Right ventricle myocardium inferior (tissue), 1 donor: ENCODE measurements around the gene FOXI2. TPM values are rescaled to one million over a fixed set of nuclear protein-coding genes. Genes with fewer than 3 reads are reported as not detected.
A peak's percentile ranks its signal among the peaks of the same experiment; 100 is the strongest.

Experiments used
- ATAC-seq: fragments of 200-7000 bp; cut with Tn5 transposase; one replicate; pipeline ENCODE4 v1.9.1; 2020; ENCODE audit warnings: mild to moderate bottlenecking, moderate library complexity
- DNase-seq: peaks from one replicate; pipeline ENCODE4 v3.0.0; 2021; ENCODE audit errors: missing footprints
- intact Hi-C: fragments of 100-400 bp; cut with DNase I; formaldehyde crosslinking; loops from one replicate; pipeline ENCODE4 v1.11.0; 2022
- long read RNA-seq: library from polyadenylated mRNA; unstranded; transcript quantifications from one replicate; pipeline ENCODE4 v2.0.0, GENCODE V29; 2021
- total RNA-seq: library from RNA; stranded (reverse); fragmentation: NEBNext Ultra II Directional; extraction: Animal tissue kit (Norgen Biotek cat#: 25700); gene quantifications from one replicate; pipeline ENCODE4 v1.2.1, GENCODE V29; 2021
- donor health status: DM: no; HTN: yes; CAD: no; lungs with severe emphysema.

FOXI2 gene
- not detected for total RNA-seq
- long read RNA-seq, result 0 reads

- DNase-seq (no peak), ATAC-seq (peak; percentile 20)
- intact Hi-C loops, result no loop called here
These were observed at the start of gene FOXI2 for GRCh38 chr10:127736915-127737562. Gene FOXI2, plus strand, starts transcription at chr10:127737185. Its CDS starts 89 bp downstream, at chr10:127737274.

- intact Hi-C loops, result no loop called here
- ATAC-seq, result no peak
- no peak for DNase-seq
These were observed 49.4 kb upstream of the FOXI2 start for GRCh38 chr10:127687548-127687947.

DNA sequence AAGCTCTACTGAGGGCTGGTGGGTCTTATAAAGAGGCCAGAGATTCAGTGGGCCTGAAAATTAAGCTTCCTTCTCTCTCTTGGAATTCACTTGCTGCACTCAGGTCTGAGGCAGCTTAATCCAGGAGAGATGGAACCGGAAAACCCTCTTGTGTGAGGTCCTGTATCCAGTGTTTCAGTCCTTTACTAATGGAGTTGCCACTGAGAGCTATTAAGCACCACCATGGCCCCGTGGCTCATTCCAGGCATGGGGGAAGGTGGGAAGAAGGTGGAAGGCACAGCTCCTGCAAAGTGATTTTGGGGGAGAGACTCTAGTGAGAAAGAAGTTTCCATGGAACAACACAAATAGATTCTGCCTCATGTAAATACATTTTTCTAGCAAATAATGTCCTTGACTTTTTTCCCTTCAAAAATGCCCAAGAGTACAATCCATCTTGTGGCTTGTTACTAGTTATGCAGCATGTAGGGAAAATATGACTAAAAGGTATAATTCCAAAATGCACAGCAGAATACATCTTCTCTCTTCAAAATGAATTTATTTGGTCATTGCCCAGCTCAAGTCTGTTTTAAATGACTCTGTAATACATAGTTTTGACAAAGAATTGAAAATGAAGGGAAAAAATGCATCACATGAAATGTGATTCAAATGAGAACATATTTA lies 46.7 kb upstream of the FOXI2 start:
- DNase-seq (no peak), ATAC-seq (no peak)
- intact Hi-C loops, result no loop called here

GRCh38 chr10:127694580-127695193 lies 42.3 kb upstream of the FOXI2 start:
- no peak for DNase-seq
- intact Hi-C loops, result no loop called here
- ATAC-seq, result no peak

DNA sequence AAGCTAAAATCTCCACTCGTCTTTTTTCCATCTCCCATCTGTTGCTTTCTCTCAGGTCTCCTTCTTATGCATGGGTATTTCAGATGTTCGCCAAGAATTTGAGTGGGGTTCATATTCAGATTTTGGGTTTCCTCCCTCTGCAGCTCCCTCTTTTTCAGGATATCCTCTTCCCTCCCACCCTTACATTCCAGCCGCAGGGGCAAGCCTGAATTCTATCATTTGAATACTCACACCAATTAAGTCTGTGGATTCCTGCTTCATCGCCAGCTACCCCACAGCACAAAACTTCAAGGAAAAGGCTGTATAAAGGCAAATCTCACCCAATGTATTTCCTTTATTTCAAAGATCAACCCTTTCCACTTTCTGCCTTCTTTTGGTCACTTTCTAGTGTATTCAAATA lies 41.6 kb upstream of the FOXI2 start:
- no peak for ATAC-seq
- intact Hi-C loops, result no loop called here
- no peak for DNase-seq

- DNase-seq (no peak), ATAC-seq (no peak)
- intact Hi-C loops, result no loop called here
These were observed 38.1 kb upstream of the FOXI2 start for GRCh38 chr10:127698886-127699285.

DNA sequence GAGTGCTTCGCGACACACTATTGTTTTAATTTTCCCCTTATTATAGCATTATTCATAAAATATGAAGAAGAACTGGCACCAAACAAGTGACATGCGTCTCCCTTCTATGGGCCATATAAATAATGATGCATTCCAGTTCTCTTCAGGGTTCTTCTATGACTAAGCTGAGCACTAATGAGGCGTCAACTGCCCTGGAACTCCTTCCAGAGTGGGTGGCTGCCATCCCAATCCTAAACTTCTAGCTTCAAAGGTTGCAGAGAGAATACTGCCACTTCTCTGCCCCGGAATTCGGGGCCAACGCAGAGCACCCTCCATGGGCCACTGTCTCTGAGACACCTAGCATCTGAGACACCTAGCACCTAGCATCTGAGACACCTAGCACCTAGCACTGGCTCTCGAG lies 37.7 kb upstream of the FOXI2 start:
- no peak for ATAC-seq

DNA sequence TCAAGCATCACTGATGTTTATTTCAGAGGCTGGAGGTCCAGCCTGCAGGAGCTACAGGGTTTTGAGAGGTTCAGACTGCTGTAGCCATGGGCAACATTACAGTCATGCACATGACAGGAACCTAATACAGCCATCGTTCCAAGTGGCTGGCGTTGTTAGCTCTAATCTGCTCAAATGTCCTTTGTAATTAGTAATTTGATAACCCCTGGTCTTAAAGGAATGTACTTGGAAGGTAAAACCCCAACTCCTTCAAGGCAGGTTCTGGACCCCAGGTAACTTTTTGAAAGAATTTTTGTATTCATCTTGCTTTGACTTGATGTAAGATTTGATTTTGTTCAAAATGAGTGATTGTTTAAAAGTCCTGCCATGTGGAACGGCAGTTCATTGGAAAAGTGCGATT lies 34.7 kb upstream of the FOXI2 start:
- intact Hi-C loops, result no loop called here
- no peak for DNase-seq
- ATAC-seq, result no peak

More for the DNA sequence above, 37.7 kb upstream of the FOXI2 start:
- intact Hi-C loops, result no loop called here
- DNase-seq, result no peak

DNA sequence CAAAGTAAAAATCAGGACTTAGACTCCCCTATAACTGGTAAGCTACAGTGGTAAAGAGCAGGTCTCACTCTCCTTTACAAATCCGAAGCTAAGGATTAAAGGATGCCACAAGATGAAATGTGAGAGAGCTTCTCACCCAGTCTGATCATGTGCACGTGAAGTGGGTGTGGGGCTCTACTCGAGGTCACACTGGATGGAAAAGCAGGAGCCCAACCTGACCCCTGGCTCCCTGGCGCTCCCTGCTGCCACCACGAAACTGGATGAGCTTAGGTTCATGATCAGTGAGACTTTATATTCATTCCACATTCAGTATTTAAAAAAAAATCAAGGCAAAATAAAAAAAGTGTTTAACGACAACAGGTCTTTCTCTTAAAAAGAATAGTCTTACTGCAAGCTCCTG lies 21.7 kb upstream of the FOXI2 start:
- no peak for DNase-seq
- intact Hi-C loops, result loop anchor here (5.0 kb wide), 2 partner anchors 352 to 432 kb away; no protein-coding TSS in a partner anchor
- no peak for ATAC-seq

GRCh38 chr10:127715782-127716378 lies 21.1 kb upstream of the FOXI2 start:
- intact Hi-C loops, result loop anchor here (2.0 to 5.0 kb wide), 3 partner anchors 139 to 431 kb away; no protein-coding TSS in a partner anchor
- DNase-seq, result no peak
- ATAC-seq, result no peak

DNA sequence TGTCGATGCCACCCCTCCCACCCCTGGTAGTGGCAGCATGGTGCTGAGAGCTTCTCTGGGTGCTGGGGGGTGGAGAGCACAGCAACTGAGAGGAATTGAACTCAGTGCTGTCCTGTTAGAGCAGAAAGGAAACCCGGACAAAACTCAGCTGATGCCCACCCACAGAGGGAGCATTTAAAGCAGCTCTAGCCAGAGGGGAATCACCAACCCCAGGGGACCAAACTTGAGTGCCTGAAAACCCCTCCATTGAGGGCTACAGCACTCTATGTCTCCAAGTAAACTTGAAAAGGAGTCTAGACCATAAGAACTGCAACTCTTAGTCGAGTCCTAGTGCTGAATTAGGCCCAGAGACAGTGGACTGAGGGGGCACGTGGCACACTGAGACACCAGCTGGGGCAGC lies 16.8 kb upstream of the FOXI2 start:
- intact Hi-C loops, result no loop called here
- DNase-seq (no peak), ATAC-seq (no peak)

- ATAC-seq, result no peak
- intact Hi-C loops, result no loop called here
These were observed 16.1 kb upstream of the FOXI2 start for GRCh38 chr10:127720903-127721302.

GRCh38 chr10:127734753-127735152 lies 2.2 kb upstream of the FOXI2 start:
- no peak for ATAC-seq
- intact Hi-C loops, result no loop called here

More at GRCh38 chr10:127720903-127721302, 16.1 kb upstream of the FOXI2 start:
- DNase-seq, result no peak

GRCh38 chr10:127735156-127735555 lies 1.8 kb upstream of the FOXI2 start:
- DNase-seq (no peak), ATAC-seq (no peak)
- intact Hi-C loops, result no loop called here

More at GRCh38 chr10:127734753-127735152, 2.2 kb upstream of the FOXI2 start:
- DNase-seq, result no peak

GRCh38 chr10:127735723-127736221 lies 1.2 kb upstream of the FOXI2 start:
- ATAC-seq (no peak), DNase-seq (no peak)
- intact Hi-C loops, result no loop called here

DNA sequence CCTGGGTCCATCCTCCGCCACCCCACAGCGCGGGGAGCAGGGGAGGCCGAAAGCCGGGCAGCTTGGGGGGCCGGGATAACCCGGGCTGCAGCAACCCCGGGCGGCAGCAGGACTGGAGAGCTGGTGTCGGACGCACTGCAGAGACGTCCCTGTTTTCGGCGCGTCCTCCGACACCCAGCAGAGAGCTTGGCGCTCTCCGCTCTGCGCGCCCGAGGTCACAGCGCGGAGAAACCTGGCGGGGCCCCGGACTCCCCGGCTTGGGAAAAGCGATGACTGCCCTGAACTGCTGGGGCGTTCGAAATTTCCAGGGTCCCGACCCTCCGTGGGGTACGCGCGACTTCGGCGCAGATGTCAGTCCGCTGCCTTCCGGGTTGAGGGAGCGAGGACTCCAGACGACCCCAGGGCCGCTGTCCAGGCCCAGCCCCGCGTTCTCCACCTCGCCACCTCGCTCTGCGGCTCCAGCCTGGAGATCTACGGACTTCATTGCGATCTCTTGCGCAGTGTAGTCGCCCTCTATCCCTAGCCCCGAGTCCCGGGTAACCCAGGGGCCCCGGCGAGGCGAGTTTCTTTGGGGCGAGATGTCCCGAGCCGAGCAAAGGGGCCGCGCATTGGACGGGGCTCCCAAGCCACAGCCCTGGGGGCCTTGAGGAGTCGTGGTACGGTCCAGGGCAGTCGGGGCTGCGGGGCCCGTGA lies 617 bp upstream of the FOXI2 start:
- intact Hi-C loops, result no loop called here
- no peak for ATAC-seq
- no peak for DNase-seq

DNA sequence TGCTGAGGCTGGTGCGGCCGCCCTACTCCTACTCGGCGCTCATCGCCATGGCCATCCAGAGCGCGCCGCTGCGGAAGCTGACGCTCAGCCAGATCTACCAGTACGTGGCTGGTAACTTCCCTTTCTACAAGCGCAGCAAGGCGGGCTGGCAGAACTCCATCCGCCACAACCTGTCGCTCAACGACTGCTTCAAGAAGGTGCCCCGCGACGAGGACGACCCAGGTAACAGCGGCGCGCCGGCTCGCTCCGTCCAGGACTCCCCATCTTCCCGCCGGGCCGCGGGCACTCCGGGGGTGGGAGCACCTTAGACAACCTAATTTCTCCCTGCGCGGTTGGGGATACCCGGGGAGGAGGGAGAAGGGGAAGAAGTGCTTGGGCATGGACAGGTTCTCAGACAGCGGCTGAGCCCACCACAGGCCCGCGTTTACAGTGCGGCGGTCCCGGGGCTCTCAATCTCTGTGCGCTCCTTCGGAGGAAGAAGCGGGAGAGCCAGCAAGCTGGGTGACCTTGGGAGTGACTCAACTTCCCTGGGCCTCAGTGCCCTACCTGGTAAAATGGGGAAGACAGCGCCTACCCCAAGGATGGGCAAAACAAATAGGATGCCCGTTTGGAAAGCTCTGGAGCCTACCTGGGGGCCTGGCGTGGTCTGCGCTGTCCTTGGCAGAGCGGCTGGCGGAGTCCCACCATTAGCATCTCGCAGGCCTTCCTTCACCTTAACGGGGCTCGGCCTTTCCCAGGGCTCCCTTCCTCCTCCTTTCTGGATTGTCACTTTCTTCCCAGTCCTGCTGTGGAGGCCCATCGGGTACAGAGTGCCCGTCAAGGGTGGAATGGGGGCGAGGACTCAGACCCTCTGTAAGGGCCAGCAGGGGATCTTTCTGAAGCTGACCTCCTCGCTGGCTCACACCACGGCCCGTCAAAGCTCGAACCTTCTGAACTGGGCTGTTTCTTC lies 852 bp downstream of the FOXI2 start:
- DNase-seq, result no peak
- no peak for ATAC-seq
- intact Hi-C loops, result no loop called here
